PC-3 (cell line): Measurements from ENCODE around the gene FOXP1.

Experiments used
- CTCF ChIP-seq: fragments of 300-600 bp; sonication (generic); conservative IDR thresholded peaks from 2 replicates; pipeline ENCODE4 v1.5.1; 2017; ENCODE audit warnings: antibody characterized with exemption, low read depth, mild to moderate bottlenecking, low read length
- EZH2 ChIP-seq: fragments of 300-600 bp; sonication (generic); IDR thresholded peaks from one replicate; pipeline ENCODE4 v1.6.1; 2017; ENCODE audit warnings: antibody characterized with exemption, mild to moderate bottlenecking, low read length; ENCODE audit not compliant: unreplicated experiment
- EZH2phosphoT487 ChIP-seq: fragments of 300-600 bp; sonication (generic); IDR thresholded peaks from 2 replicates; pipeline ENCODE4 v1.6.1; 2018; ENCODE audit warnings: mild to moderate bottlenecking, antibody characterized with exemption, low read length, borderline replicate concordance

GRCh38 chr3:71066356-71066755 lies 517.2 kb downstream of the FOXP1 start:
- TF ChIP-seq CTCF (no peak), EZH2 (no peak), EZH2phosphoT487 (no peak)
